B cell (primary cell): ENCODE results near the gene CARD10. TPM values are rescaled to one million over a fixed set of nuclear protein-coding genes. Genes with fewer than 3 reads are reported as not detected.

Source experiments
- ATAC-seq: fragments of 200-7000 bp; cut with Tn5 transposase; one replicate; pipeline ENCODE4 v1.10.0; 2021; ENCODE audit warnings: low read depth, mild to moderate bottlenecking, moderate number of reproducible peaks, moderate library complexity
- CTCF ChIA-PET: fragments of 350-600 bp; sonication (Branson Sonifier 250); formaldehyde crosslinking; loops from one replicate; lab custom pipeline; 2021; ENCODE audit warnings: antibody characterized with exemption, inconsistent platforms; lab: Charles Lee
- POLR2A ChIA-PET: fragments of 350-600 bp; sonication (Branson Sonifier 250); formaldehyde crosslinking; loops from one replicate; lab custom pipeline; 2021; ENCODE audit warnings: antibody characterized with exemption; lab: Charles Lee
- DNase-seq: peaks from one replicate; pipeline ENCODE4 v3.0.0; 2013
- H2AFZ ChIP-seq: 2 replicates; pipeline ENCODE4 v1.6.1; 2012; ENCODE audit warnings: mild to moderate bottlenecking, low read depth, low read length; ENCODE audit not compliant: insufficient read depth, poor library complexity, severe bottlenecking
- H3K27ac ChIP-seq, 2 donors: 1 replicate in 1 of 2; 2 replicates in 1 of 2; pipeline ENCODE4 v1.5.1; 2012 to 2013; ENCODE audit warnings: low read length in 2 of 2, mild to moderate bottlenecking in 2 of 2, moderate library complexity in 1 of 2
- H3K27me3 ChIP-seq, 4 experiments: fragments of 200-600 bp in 1 of 4; sonication (generic) in 1 of 4; replicated peaks in 1 of 4; 1 replicate in 2 of 4; 2 replicates in 2 of 4; pipeline versions ENCODE4 v1.6.1 to v1.7.0; 2013 to 2016; ENCODE audit warnings: low read length in 3 of 4, mild to moderate bottlenecking in 2 of 4, mixed read lengths in 1 of 4, moderate library complexity in 1 of 4; ENCODE audit not compliant: insufficient read depth in 4 of 4, control insufficient read depth in 3 of 4; ENCODE audit errors: control extremely low read depth in 1 of 4
- H3K36me3 ChIP-seq, 2 experiments: replicated peaks in 1 of 2; 1 replicate in 1 of 2; 2 replicates in 1 of 2; pipeline versions ENCODE4 v1.6.1 to v1.7.1; 2013; ENCODE audit warnings: low read length in 1 of 2; ENCODE audit not compliant: insufficient read depth in 2 of 2, control insufficient read depth in 1 of 2; ENCODE audit errors: control extremely low read depth in 1 of 2, extremely low read depth in 1 of 2
- H3K4me1 ChIP-seq, 2 donors: fragments of 200-600 bp in 1 of 2; sonication (generic) in 1 of 2; 1 replicate in 1 of 2; 2 replicates in 1 of 2; pipeline versions ENCODE4 v1.5.1 to v1.6.1; 2013 to 2017; ENCODE audit warnings: low read length in 2 of 2; ENCODE audit not compliant: control insufficient read depth in 2 of 2, insufficient read depth in 2 of 2
- H3K4me2 ChIP-seq: replicated peaks from 2 replicates; pipeline ENCODE3; 2012; ENCODE audit warnings: mild to moderate bottlenecking, low read depth, low read length; ENCODE audit not compliant: poor library complexity, severe bottlenecking
- H3K4me3 ChIP-seq, 5 experiments: fragments of 200-600 bp in 1 of 5; sonication (generic) in 1 of 5; 1 replicate in 3 of 5; 2 replicates in 2 of 5; pipeline versions ENCODE4 v1.5.1 to v1.7.0; 2011 to 2016; ENCODE audit warnings: low read length in 4 of 5, mild to moderate bottlenecking in 4 of 5, low read depth in 2 of 5, control low read depth in 1 of 5, moderate library complexity in 1 of 5; ENCODE audit not compliant: insufficient read depth in 1 of 5; ENCODE audit errors: control extremely low read depth in 1 of 5, extremely low read depth in 1 of 5
- H3K79me2 ChIP-seq: fragments of 200-600 bp; sonication (generic); one replicate; pipeline ENCODE4 v1.6.0; 2016; ENCODE audit warnings: low read length; ENCODE audit not compliant: control insufficient read depth, insufficient read depth
- H3K9ac ChIP-seq: fragments of 200-600 bp; sonication (generic); 2 replicates; pipeline ENCODE4 v1.6.1; 2017; ENCODE audit warnings: mild to moderate bottlenecking, low read length, moderate library complexity
- H3K9me3 ChIP-seq, 3 donors: one replicate each; pipeline versions ENCODE4 v1.6.1 to v1.7.1; 2013; ENCODE audit warnings: low read length in 2 of 3; ENCODE audit not compliant: control insufficient read depth in 2 of 3, insufficient read depth in 1 of 3; ENCODE audit errors: control extremely low read depth in 1 of 3
- H4K20me1 ChIP-seq: 2 replicates; pipeline ENCODE4 v1.6.0; 2012; ENCODE audit warnings: mild to moderate bottlenecking, low read length; ENCODE audit not compliant: insufficient read depth, control insufficient read depth, poor library complexity, severe bottlenecking
- H3K27ac Mint-ChIP-seq: one replicate; pipeline ENCODE4 v1.8.0; 2021; ENCODE audit warnings: mixed read lengths
- H3K27me3 Mint-ChIP-seq: one replicate; pipeline ENCODE4 v1.8.0; 2021; ENCODE audit warnings: mixed read lengths
- H3K4me1 Mint-ChIP-seq: one replicate; pipeline ENCODE4 v1.8.0; 2021; ENCODE audit warnings: mixed read lengths
- H3K4me3 Mint-ChIP-seq: one replicate; pipeline ENCODE4 v1.8.0; 2021; ENCODE audit warnings: mixed read lengths
- H3K9me3 Mint-ChIP-seq: one replicate; pipeline ENCODE4 v1.8.0; 2022; ENCODE audit warnings: mixed read lengths; ENCODE audit not compliant: insufficient read depth
- EZH2 ChIP-seq: IDR thresholded peaks from 2 replicates; pipeline ENCODE4 v1.6.1; 2012; ENCODE audit warnings: borderline replicate concordance, low read depth, mild to moderate bottlenecking, moderate library complexity, low read length; ENCODE audit not compliant: insufficient read depth, poor library complexity, severe bottlenecking
- WGBS: methylation state at CpG from one replicate; pipeline ENCODE4 v1.1.5; 2013; ENCODE audit warnings: missing lambda C conversion rate; ENCODE audit not compliant: insufficient coverage; 5-methylcytosine and 5-hydroxymethylcytosine counted together
- intact Hi-C: fragments of 100-400 bp; cut with micrococcal nuclease; formaldehyde crosslinking; loops from one replicate; pipeline ENCODE4 v1.10.0; 2022
- polyA plus RNA-seq: library from polyadenylated mRNA; depleted of rRNA; stranded (reverse); fragments of >200 nt; gene quantifications from 2 replicates; pipeline ENCODE4 v1.2.3, GENCODE V29; 2012
- total RNA-seq, 2 donors: library from RNA; stranded (reverse); fragments of 120-200 nt in 1 of 2; gene quantifications; 1 replicate in 1 of 2; 2 replicates in 1 of 2; pipeline versions ENCODE4 v1.2.3 to v1.2.4, GENCODE V29; 2013 to 2022
- TF ChIP-seq, protein P1 (sequence below): fragments of 200-600 bp; IDR thresholded peaks from one replicate; pipeline ENCODE4 v1.8.0; 2022; ENCODE audit warnings: antibody characterized with exemption, mild to moderate bottlenecking

The CARD10 gene
- total and polyA plus RNA-seq, 2 donors (not counting 1 experiment from before 2014, with no cell fraction given), result not detected

DNA sequence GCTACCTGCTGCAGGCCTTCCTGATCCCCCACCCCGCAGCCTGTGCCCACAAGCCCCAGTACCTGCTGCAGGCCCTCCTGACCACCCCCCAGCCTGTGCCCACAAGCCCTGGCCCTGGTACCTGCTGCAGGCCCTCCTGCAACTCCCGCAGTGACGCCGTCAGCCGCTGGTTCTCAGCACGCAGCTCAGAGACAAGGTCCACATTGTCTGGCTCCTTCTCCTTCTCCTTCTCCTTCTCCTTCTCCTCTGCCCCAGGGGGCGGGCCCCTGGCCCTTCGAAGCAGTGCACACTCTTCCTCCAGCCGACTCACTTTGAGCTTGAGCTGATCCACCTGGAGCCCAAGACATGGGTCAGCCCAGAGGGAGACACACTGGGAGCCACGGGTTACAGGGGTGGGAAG, 9.1 kb downstream of the CARD10 start:
- no peaks in the 10 kb centered on the region for H3K9me3 ChIP-seq
- WGBS, result 92% methylated on average over 10 of the region's 10 CpGs
- peaks cover 0 to 11% (median 0%) of the 10 kb centered on the region in 4 experiments for H3K27me3 ChIP-seq
- ATAC-seq, result no peak
- no peaks in the 10 kb centered on the region for H3K9me3 Mint-ChIP-seq
- TF ChIP-seq, protein P1, sequence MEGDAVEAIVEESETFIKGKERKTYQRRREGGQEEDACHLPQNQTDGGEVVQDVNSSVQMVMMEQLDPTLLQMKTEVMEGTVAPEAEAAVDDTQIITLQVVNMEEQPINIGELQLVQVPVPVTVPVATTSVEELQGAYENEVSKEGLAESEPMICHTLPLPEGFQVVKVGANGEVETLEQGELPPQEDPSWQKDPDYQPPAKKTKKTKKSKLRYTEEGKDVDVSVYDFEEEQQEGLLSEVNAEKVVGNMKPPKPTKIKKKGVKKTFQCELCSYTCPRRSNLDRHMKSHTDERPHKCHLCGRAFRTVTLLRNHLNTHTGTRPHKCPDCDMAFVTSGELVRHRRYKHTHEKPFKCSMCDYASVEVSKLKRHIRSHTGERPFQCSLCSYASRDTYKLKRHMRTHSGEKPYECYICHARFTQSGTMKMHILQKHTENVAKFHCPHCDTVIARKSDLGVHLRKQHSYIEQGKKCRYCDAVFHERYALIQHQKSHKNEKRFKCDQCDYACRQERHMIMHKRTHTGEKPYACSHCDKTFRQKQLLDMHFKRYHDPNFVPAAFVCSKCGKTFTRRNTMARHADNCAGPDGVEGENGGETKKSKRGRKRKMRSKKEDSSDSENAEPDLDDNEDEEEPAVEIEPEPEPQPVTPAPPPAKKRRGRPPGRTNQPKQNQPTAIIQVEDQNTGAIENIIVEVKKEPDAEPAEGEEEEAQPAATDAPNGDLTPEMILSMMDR, result no peak
- no peak for TF ChIP-seq EZH2
- POLR2A ChIA-PET, result no interaction called here
- no peak overlapping the region for H3K4me2 ChIP-seq
- no peak overlapping the region for H3K4me3 Mint-ChIP-seq
- H3K4me1 ChIP-seq, result no peaks in the 10 kb centered on the region
- DNase-seq, result no peak
- H4K20me1 ChIP-seq, result no peaks in the 10 kb centered on the region
- no peak overlapping the region for H3K27ac ChIP-seq
- H3K4me1 Mint-ChIP-seq, result no peaks in the 10 kb centered on the region
- intact Hi-C loops, result no loop called here
- H3K27me3 Mint-ChIP-seq, result peaks cover 14% of the 10 kb centered on the region
- no peak overlapping the region for H2AFZ ChIP-seq
- H3K9ac ChIP-seq, result no peak overlapping the region
- no peaks in the 10 kb centered on the region for H3K79me2 ChIP-seq
- no peaks in the 10 kb centered on the region for H3K36me3 ChIP-seq
- CTCF ChIA-PET, result no interaction called here
- H3K27ac Mint-ChIP-seq, result no peak overlapping the region
- H3K4me3 ChIP-seq, result no peak overlapping the region

DNA sequence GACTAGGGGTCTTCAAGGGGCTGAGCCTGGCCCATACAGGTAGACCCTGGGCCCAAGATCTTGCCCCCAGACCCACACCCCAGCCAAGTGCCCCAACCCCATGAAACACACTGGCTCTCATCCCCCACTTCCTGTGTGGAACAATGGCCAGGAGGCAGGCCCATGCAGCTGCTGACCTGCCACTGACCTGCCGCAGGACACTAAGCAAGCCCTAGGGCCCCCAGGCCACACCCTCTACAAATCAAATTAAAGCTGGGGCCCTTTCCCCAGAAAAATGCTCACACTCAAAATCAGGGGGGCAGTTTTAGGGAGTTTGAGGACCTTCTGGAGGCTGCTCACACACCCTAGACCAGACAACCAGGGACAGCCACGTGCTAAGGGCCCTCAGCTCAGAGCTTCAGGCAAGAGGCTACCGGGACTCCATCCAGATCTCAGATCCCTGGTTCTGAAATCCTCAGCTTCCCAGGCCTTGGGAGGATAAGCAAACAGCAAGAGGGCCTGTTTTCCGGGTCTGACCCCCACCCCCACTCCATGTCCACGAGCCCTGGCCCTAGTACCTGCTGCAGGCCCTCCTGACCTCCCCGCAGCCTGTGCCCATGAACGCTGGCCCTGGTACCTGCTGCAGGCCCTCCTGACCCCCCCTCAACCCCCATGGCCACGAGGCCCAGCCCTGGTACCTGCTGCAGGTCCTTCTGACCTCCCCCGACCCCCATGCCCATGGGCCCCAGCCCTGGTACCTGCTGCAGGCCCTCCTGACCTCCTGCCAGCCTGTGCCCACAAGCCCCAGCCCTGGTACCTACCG, 10.0 kb downstream of the CARD10 start:
- H3K4me3 Mint-ChIP-seq, result no peak overlapping the region
- H3K27me3 Mint-ChIP-seq, result peaks cover 14% of the 10 kb centered on the region
- Histone ChIP-seq H2AFZ (no peak overlapping the region), H3K4me3 (no peak overlapping the region), H3K27me3 (peaks cover 0 to 11% (median 0%) of the 10 kb centered on the region in 4 experiments), H4K20me1 (no peaks in the 10 kb centered on the region), H3K9me3 (no peaks in the 10 kb centered on the region), H3K4me1 (no peaks in the 10 kb centered on the region), H3K4me2 (no peak overlapping the region), H3K9ac (no peak overlapping the region), H3K36me3 (no peaks in the 10 kb centered on the region), H3K27ac (no peak overlapping the region), H3K79me2 (no peaks in the 10 kb centered on the region)
- DNase-seq, result no peak
- intact Hi-C loops, result no loop called here
- ATAC-seq, result no peak
- CTCF ChIA-PET, result no interaction called here
- H3K9me3 Mint-ChIP-seq, result no peaks in the 10 kb centered on the region
- no peak overlapping the region for H3K27ac Mint-ChIP-seq
- H3K4me1 Mint-ChIP-seq, result no peaks in the 10 kb centered on the region
- POLR2A ChIA-PET, result no interaction called here
- TF ChIP-seq, protein P1, result no peak
- TF ChIP-seq EZH2, result no peak
- 90% methylated on average over 5 of the region's 10 CpGs for WGBS
